GM18951 (cell line): ENCODE data around the gene HBA2.
"Not testable (repeated sequence)": the region's sequence is repeated elsewhere in the genome, so short reads cannot be mapped to it uniquely, and the experiment has no call there.

Experiments used
- POLR2A ChIP-seq: IDR thresholded peaks from 4 replicates; pipeline ENCODE4 v1.6.1; 2011; ENCODE audit warnings: mild to moderate bottlenecking; ENCODE audit not compliant: insufficient read length, insufficient read depth; ENCODE audit errors: extremely low read depth
- in situ Hi-C: fragments of 300-500 bp; cut with MboI; formaldehyde crosslinking; loops from one replicate; pipeline ENCODE4 v1.12.0; 2022; ENCODE audit warnings: low sequenced_read_pairs, mixed read lengths, inconsistent platforms; ENCODE audit not compliant: unreplicated experiment

The HBA2 gene

GRCh38 chr16:146646-147045 lies 26.0 kb upstream of the HBA2 start:
- in situ Hi-C loops, result no loop called here
- no peak for TF ChIP-seq POLR2A

DNA sequence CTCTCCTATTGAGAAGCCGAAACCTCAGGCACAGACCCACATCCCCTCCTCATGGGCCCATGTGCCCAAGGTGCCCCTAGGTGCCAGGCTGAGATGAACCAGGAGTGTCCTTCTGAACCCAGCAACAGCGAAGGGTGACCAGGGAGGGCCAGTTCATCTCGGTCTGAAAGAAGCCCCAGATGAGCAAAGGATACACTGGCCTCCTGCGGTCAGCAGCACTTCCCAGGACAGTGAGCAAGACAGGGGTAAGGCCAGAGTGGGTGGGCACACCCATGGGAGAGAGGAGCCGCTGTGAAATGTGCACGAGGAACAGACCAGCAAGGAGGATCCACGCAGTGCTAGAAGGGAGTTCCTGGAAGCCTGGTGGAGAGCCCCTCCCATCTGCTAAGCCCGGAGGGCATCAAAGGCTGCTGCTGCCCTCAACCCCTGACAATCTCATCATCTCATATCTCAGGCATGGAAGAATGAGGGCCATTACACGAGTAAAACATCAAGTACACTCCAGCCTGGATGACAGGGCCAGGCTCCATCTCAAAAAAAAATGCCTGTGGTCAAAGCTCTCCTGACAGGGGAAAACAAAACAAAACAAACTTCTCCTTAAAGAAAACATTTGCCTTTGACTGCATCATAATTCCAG lies 23.5 kb upstream of the HBA2 start:
- TF ChIP-seq POLR2A, result no peak
- in situ Hi-C loops, result no loop called here

DNA sequence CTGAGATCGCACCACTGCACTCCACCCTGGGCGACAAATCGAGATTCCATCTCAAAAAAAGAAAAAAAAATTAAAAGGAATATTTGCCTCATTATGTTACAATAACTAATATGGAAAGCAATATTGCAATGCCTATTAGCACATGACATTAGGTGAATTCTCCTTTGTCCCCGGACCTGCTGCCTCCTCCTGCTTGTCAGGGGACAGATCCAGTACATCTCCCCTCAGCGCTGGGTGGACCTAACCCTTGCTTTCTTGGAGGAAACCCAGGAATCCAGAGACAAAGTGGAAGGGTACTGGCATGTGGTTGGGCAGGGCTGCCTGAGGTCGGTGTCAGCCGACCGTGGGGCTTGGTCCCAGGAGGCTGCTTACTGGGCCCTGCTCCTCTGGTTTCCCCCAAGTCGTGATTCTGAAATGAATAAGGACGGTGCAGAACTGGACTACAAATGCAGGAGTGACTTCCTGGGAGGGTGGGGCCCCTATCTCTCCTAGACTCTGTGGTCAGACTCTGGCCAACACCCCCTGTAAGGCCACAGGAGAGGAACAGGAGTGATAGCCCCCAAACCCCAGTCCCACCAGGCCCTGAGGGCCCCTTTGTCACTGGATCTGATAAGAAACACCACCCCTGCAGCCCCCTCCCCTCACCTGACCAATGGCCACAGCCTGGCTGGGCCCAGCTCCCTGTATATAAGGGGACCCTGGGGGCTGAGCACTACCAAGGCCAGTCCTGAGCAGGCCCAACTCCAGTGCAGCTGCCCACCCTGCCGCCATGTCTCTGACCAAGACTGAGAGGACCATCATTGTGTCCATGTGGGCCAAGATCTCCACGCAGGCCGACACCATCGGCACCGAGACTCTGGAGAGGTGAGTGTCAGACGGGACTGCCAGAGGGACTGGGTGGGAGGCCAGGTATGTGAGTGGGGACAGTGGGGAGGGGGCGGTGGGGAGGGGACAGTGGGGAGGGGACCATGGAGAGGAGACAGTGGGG lies 20.2 kb upstream of the HBA2 start, which contains the start of gene HBZ:
Gene HBZ (plus strand): TSS at position 504 of the 988 bp plus-strand sequence. CDS start 266 bp downstream, at position 770.
- TF ChIP-seq POLR2A, result no peak
- in situ Hi-C loops, result no loop called here

DNA sequence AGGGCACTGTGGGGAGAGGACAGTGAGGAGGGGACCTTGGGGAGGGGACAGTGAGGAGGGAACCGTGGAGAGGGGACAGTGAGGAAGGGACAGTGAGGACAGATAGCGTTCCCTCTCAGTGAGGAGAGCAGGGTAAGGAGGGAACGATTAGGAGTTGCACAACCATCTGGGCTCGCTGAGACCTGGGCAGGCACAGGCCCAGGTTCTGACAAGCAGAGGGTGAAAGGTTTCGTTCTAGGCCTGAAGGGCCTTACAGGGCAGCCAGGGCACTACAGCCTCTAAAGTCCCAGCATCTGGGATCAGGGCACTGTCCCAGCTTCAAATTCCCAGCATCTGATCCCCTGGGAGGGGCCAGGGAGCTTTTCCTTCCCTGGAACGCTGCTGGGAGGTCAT lies 19.6 kb upstream of the HBA2 start:
- in situ Hi-C loops, result not testable (repeated sequence)

DNA sequence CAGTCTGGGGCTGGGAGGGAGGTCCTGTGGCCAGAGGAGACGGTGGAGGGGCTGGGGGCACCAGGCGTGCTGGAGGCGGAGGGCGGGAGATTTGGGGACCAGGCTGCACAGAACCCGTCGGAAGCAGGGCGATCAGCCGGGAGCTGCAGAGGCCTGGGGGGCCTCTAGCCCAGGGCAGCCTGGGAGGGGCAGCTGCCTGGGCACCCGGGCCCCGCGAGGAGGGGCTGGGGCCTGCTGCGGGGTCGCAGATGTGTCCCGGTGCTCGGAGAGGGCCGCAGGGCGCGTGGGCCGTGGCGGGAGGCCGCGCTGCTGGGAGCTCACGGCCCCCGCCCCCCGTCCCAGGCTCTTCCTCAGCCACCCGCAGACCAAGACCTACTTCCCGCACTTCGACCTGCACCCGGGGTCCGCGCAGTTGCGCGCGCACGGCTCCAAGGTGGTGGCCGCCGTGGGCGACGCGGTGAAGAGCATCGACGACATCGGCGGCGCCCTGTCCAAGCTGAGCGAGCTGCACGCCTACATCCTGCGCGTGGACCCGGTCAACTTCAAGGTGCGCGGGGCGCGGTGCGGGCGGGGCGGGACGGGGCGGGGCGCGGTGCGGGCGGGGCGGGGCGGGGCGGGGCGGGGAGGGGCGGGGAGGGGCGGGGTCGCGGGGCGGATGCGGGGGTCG lies 19.0 kb upstream of the HBA2 start:
- in situ Hi-C loops, result not testable (repeated sequence)

- no peak for TF ChIP-seq POLR2A
- in situ Hi-C loops, result no loop called here
Measured at GRCh38 chr16:154217-155030, 18.3 kb upstream of the HBA2 start.

GRCh38 chr16:155031-155398 lies 17.7 kb upstream of the HBA2 start:
- no peak for TF ChIP-seq POLR2A
- in situ Hi-C loops, result no loop called here

- in situ Hi-C loops, result no loop called here
- no peak for TF ChIP-seq POLR2A
Measured at GRCh38 chr16:159136-159849, 13.4 kb upstream of the HBA2 start.

GRCh38 chr16:160242-160641 lies 12.4 kb upstream of the HBA2 start:
- in situ Hi-C loops, result not testable (repeated sequence)

DNA sequence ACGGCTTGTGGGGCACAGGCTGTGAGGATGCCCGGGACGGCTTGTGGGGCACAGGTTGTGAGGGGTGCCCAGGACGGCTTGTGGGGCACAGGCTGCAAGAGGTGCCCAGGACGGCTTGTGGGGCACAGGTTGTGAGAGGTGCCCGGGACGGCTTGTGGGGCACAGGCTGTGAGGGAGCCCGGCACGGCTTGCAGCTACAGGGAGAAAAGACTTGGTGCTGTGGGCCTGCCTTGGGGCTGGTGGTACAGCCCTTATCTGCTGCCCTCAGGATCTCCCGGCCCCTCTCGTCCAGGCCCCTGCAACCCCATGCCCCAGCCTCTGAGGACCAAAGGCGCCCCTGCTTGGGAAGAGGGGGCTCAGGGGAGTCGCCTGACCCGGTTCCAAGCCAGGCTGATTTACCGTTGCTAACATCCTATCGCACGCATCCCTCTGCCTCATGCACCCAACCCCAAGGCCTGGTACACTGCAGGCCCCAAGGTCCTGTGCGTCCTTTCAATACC lies 11.9 kb upstream of the HBA2 start:
- TF ChIP-seq POLR2A, result no peak
- in situ Hi-C loops, result no loop called here

GRCh38 chr16:162271-162991 lies 10.2 kb upstream of the HBA2 start:
- TF ChIP-seq POLR2A, result no peak
- in situ Hi-C loops, result no loop called here

DNA sequence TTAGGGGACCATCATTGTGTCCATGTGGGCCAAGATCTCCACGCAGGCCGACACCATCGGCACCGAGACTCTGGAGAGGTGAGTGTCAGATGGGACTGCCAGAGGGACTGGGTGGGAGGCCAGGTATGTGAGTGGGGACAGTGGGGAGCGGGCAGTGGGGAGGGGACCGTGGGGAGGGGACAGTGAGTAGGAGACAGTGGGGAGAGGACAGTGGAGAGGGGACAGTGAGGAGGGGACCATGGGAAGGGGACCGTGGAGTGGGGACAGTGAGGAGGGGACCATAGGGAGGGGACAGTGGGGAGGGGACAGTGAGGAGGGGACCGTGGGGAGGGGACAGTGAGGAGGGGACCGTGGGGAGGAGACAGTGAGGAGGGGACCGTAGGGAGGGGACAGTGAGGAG lies 9.5 kb upstream of the HBA2 start:
- in situ Hi-C loops, result not testable (repeated sequence)

- in situ Hi-C loops, result not testable (repeated sequence)
Measured at GRCh38 chr16:163696-164095, 9.0 kb upstream of the HBA2 start.

DNA sequence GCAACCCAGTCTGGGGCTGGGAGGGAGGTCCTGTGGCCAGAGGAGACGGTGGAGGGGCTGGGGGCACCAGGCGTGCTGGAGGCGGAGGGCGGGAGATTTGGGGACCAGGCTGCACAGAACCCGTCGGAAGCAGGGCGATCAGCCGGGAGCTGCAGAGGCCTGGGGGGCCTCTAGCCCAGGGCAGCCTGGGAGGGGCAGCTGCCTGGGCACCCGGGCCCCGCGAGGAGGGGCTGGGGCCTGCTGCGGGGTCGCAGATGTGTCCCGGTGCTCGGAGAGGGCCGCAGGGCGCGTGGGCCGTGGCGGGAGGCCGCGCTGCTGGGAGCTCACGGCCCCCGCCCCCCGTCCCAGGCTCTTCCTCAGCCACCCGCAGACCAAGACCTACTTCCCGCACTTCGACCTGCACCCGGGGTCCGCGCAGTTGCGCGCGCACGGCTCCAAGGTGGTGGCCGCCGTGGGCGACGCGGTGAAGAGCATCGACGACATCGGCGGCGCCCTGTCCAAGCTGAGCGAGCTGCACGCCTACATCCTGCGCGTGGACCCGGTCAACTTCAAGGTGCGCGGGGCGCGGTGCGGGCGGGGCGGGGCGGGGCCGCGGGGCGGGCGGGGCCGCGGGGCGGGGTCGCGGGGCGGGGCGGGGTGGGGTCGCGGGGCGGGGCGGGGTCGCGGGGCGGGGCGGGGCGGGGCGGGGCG lies 8.4 kb upstream of the HBA2 start:
- in situ Hi-C loops, result not testable (repeated sequence)
